CD4-positive, alpha-beta T cell treated with Interleukin-1 beta for 1 hour (primary cell): Measurements from ENCODE around the gene NPIPB8.
"Not testable (repeated sequence)": the region's sequence is repeated elsewhere in the genome, so short reads cannot be mapped to it uniquely, and the experiment has no call there.

Experiments
- DNase-seq, 2 donors: peaks; one replicate each; pipeline ENCODE4 v3.0.0-alpha.2; 2020 to 2022

Gene NPIPB8

GRCh38 chr16:28607116-28607623 lies 30.7 kb upstream of the NPIPB8 start:
- DNase-seq, result no peak

- not testable (repeated sequence) for DNase-seq
Measured at GRCh38 chr16:28607681-28608495, 30.0 kb upstream of the NPIPB8 start.

GRCh38 chr16:28608496-28608808 lies 29.4 kb upstream of the NPIPB8 start:
- DNase-seq, result not testable (repeated sequence)

GRCh38 chr16:28608867-28609596 lies 28.8 kb upstream of the NPIPB8 start:
- not testable (repeated sequence) for DNase-seq

GRCh38 chr16:28609631-28610594 lies 28.0 kb upstream of the NPIPB8 start, which contains the start of gene SULT1A1:
Gene SULT1A1 (minus strand): TSS chr16:28610044. CDS start chr16:28608855, 1,189 bp downstream.
- no peak for DNase-seq

GRCh38 chr16:28610595-28611191 lies 27.2 kb upstream of the NPIPB8 start:
- DNase-seq, result no peak

GRCh38 chr16:28612359-28613280 lies 25.2 kb upstream of the NPIPB8 start:
- DNase-seq, result not testable (repeated sequence)

- DNase-seq, result not testable (repeated sequence)
Measured at GRCh38 chr16:28613912-28614311, 24.0 kb upstream of the NPIPB8 start.

GRCh38 chr16:28614561-28614960 lies 23.3 kb upstream of the NPIPB8 start:
- not testable (repeated sequence) for DNase-seq

GRCh38 chr16:28615486-28616223 lies 22.2 kb upstream of the NPIPB8 start:
- peak; percentile 34 for DNase-seq

GRCh38 chr16:28616224-28616577 lies 21.7 kb upstream of the NPIPB8 start:
- DNase-seq, result not testable (repeated sequence)

GRCh38 chr16:28616636-28617035 lies 21.2 kb upstream of the NPIPB8 start:
- no peak for DNase-seq

GRCh38 chr16:28617874-28618273 lies 20.0 kb upstream of the NPIPB8 start:
- no peak for DNase-seq

GRCh38 chr16:28620316-28620715 lies 17.5 kb upstream of the NPIPB8 start:
- not testable (repeated sequence) for DNase-seq

GRCh38 chr16:28621481-28622155 lies 16.2 kb upstream of the NPIPB8 start:
- DNase-seq, result no peak

GRCh38 chr16:28622532-28623171 lies 15.2 kb upstream of the NPIPB8 start:
- DNase-seq, result not testable (repeated sequence)

- peak; percentile 64 to 66 for DNase-seq
Measured at GRCh38 chr16:28623172-28623711, 14.6 kb upstream of the NPIPB8 start.

- not testable (repeated sequence) for DNase-seq
Measured at GRCh38 chr16:28630905-28631304, 7.0 kb upstream of the NPIPB8 start.
